Hepatocyte (in vitro differentiated cells): Measurements from ENCODE around the gene FOXRED2.

ENCODE experiments used
- EZH2 ChIP-seq: fragments of 200-600 bp; sonication (generic); IDR thresholded peaks from 2 replicates; pipeline ENCODE4 v1.6.1; 2016; ENCODE audit warnings: antibody characterized with exemption, mild to moderate bottlenecking, borderline replicate concordance
- EZH2phosphoT487 ChIP-seq: fragments of 200-600 bp; sonication (generic); IDR thresholded peaks from one replicate; pipeline ENCODE4 v1.6.1; 2018; ENCODE audit warnings: antibody characterized with exemption, mild to moderate bottlenecking, low read depth, moderate library complexity; ENCODE audit not compliant: unreplicated experiment, severe bottlenecking
- TF ChIP-seq, protein P1 (sequence below): fragments of 200-600 bp; sonication (generic); IDR thresholded peaks from 2 replicates; pipeline ENCODE4 v1.5.1; 2016; ENCODE audit warnings: antibody characterized with exemption, mild to moderate bottlenecking; ENCODE audit not compliant: poor library complexity

DNA sequence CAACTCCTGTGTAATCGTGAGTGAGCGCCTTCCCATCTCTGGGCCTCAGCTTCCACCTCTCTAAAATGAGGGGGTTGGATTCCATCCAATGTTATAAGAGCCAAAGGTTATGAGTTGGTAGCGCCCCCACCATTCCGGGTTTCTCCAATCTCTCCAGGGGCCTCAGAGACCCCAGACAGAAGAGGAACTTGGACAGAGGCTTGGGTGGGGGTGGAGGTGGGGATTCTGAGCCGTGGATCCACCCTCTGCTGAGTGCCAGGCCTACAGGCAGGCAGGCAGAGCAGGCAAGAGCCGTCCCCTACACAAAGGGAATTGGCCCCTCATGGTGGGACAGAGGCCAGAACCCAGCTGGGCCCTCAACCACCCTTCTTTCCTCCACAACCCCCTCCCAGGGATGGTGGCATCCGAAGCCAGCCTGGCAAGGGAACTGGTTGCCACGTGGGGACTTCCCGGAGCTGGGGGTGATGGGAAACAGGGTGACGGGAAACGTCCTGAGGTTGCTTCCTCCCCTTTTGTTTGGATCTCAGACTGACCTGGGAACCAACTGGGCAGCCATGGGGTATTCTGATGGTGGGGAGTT is 57.2 kb downstream of the FOXRED2 start:
- TF ChIP-seq, protein P1, sequence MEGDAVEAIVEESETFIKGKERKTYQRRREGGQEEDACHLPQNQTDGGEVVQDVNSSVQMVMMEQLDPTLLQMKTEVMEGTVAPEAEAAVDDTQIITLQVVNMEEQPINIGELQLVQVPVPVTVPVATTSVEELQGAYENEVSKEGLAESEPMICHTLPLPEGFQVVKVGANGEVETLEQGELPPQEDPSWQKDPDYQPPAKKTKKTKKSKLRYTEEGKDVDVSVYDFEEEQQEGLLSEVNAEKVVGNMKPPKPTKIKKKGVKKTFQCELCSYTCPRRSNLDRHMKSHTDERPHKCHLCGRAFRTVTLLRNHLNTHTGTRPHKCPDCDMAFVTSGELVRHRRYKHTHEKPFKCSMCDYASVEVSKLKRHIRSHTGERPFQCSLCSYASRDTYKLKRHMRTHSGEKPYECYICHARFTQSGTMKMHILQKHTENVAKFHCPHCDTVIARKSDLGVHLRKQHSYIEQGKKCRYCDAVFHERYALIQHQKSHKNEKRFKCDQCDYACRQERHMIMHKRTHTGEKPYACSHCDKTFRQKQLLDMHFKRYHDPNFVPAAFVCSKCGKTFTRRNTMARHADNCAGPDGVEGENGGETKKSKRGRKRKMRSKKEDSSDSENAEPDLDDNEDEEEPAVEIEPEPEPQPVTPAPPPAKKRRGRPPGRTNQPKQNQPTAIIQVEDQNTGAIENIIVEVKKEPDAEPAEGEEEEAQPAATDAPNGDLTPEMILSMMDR, result no peak
- TF ChIP-seq EZH2 (no peak), EZH2phosphoT487 (no peak)
